Ovary (tissue), 10 donors: ENCODE measurements around the gene ZMAT3. TPM values are rescaled to one million over a fixed set of nuclear protein-coding genes. Genes with fewer than 3 reads are reported as not detected.
A peak's percentile ranks its signal among the peaks of the same experiment; 100 is the strongest.
"Not testable (repeated sequence)": the region's sequence is repeated elsewhere in the genome, so short reads cannot be mapped to it uniquely, and the experiment has no call there.

ENCODE experiments used
- DNase-seq, 5 donors: peaks; one replicate each; pipeline ENCODE4 v3.0.0-alpha.2; 2019 to 2020
- H3K27ac ChIP-seq, 2 donors: fragments of 200-600 bp; one replicate each; pipeline versions ENCODE4 v1.5.1 to v1.8.0; 2019 to 2022
- H3K27me3 ChIP-seq: fragments of 200-600 bp; one replicate; pipeline ENCODE4 v1.8.0; 2022
- H3K36me3 ChIP-seq: fragments of 200-600 bp; sonication (generic); one replicate; pipeline ENCODE4 v1.5.1; 2019
- H3K4me1 ChIP-seq: one replicate; pipeline ENCODE4 v1.8.1; 2013; ENCODE audit warnings: mild to moderate bottlenecking, moderate library complexity; ENCODE audit not compliant: insufficient read depth
- H3K4me3 ChIP-seq: fragments of 200-600 bp; sonication (generic); one replicate; pipeline ENCODE4 v1.5.1; 2017
- H3K9me3 ChIP-seq, 2 donors: fragments of 200-600 bp in 1 of 2; sonication (generic) in 1 of 2; one replicate each; pipeline versions ENCODE4 v1.5.1 to v1.8.1; 2013 to 2019; ENCODE audit warnings: mild to moderate bottlenecking in 1 of 2, moderate library complexity in 1 of 2
- EP300 ChIP-seq: sonication (generic); formaldehyde crosslinking; IDR thresholded peaks from one replicate; pipeline ENCODE4 v1.6.1; 2017; ENCODE audit warnings: antibody characterized with exemption
- POLR2A ChIP-seq: fragments of 450-650 bp; IDR thresholded peaks from one replicate; pipeline ENCODE4 v1.6.1; 2017; ENCODE audit warnings: antibody characterized with exemption, mild to moderate bottlenecking, moderate library complexity
- WGBS, 3 donors: extraction: QIAGEN DNeasy Blood & Tissue Kit in 1 of 3; methylation state at CpG; one replicate each; pipeline versions ENCODE4 v1.1.5 to v1.1.7; 2013 to 2017; 5-methylcytosine and 5-hydroxymethylcytosine counted together
- intact Hi-C, 4 donors: fragments of 100-400 bp; cut with DNase I; formaldehyde crosslinking; loops; one replicate each; pipeline versions ENCODE4 v1.11.0 to v1.15.1; 2022 to 2023
- long read RNA-seq, 3 donors: library from polyadenylated mRNA in 2 of 3; unstranded in 2 of 3; transcript quantifications; one replicate each; pipeline ENCODE4 v2.0.0 and lab custom pipeline, GENCODE V29; 2021 to 2026
- polyA plus RNA-seq, 2 donors: library from polyadenylated mRNA; stranded (reverse); fragments of 200-250 nt in 1 of 2; fragments of 350-450 nt in 1 of 2; fragmentation: Illumina TruSeq in 1 of 2; extraction: RNeasy Lipid Tissue Mini Kit (QIAGEN cat#74804) in 1 of 2; gene quantifications; one replicate each; pipeline ENCODE4 v1.2.3, GENCODE V29; 2013 to 2014
- total RNA-seq, 7 donors: library from RNA; depleted of rRNA in 2 of 7; stranded (reverse); fragments of >200 nt in 2 of 7; fragmentation: NEBNext Ultra II Directional in 3 of 7; extraction: Animal tissue kit (Norgen Biotek cat#: 25700) in 3 of 7; gene quantifications; one replicate each; pipeline versions ENCODE4 v1.1.0 to v1.2.4, GENCODE V29; 2016 to 2023
- TF ChIP-seq, protein P1 (sequence below), 3 donors: fragments of 450-650 bp in 2 of 3; fragments of 200-600 bp in 1 of 3; IDR thresholded peaks; one replicate each; pipeline versions ENCODE4 v1.5.1 to v1.8.0; 2016 to 2022; ENCODE audit warnings: antibody characterized with exemption in 3 of 3, mild to moderate bottlenecking in 1 of 3
- donor health status: DM: no; HTN: no; CAD: no; lungs with moderate emphysema.
- donor health status: DM: no; HTN: no; CAD: no.
- donor health status: Bipolar disorder and iron deficiency.
- donor health status: DM: yes; HTN: yes; CAD: no.
- donor health status: DM: no; HTN: no; CAD: no.
- donor health status: DM: yes; HTN: yes; CAD: no.

ZMAT3 gene, protein sequence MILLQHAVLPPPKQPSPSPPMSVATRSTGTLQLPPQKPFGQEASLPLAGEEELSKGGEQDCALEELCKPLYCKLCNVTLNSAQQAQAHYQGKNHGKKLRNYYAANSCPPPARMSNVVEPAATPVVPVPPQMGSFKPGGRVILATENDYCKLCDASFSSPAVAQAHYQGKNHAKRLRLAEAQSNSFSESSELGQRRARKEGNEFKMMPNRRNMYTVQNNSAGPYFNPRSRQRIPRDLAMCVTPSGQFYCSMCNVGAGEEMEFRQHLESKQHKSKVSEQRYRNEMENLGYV
- total RNA-seq (10 to 100 TPM in 5 of 7 donors, 1 to 10 TPM in 2; 6.7 to 15.4 (median 14.0) TPM), polyA plus RNA-seq (1 to 10 TPM; 1.4 to 6.6 TPM)
- long read RNA-seq, donor 1, partial matches to known transcripts: 7 of 8 reads
- long read RNA-seq, donor 1, other reads (novel, unspliced or antisense): 1 of 8 reads
- long read RNA-seq, donor 2, partial matches to known transcripts: 0 of 1 reads
- long read RNA-seq, donor 2, other reads (novel, unspliced or antisense): 0 of 1 reads
- long read RNA-seq, donor 3, full-length matches to known transcripts: 5 of 21 reads
- long read RNA-seq, donor 3, partial matches to known transcripts: 4 of 21 reads
- long read RNA-seq, donor 3, other reads (novel, unspliced or antisense): 12 of 21 reads

DNA sequence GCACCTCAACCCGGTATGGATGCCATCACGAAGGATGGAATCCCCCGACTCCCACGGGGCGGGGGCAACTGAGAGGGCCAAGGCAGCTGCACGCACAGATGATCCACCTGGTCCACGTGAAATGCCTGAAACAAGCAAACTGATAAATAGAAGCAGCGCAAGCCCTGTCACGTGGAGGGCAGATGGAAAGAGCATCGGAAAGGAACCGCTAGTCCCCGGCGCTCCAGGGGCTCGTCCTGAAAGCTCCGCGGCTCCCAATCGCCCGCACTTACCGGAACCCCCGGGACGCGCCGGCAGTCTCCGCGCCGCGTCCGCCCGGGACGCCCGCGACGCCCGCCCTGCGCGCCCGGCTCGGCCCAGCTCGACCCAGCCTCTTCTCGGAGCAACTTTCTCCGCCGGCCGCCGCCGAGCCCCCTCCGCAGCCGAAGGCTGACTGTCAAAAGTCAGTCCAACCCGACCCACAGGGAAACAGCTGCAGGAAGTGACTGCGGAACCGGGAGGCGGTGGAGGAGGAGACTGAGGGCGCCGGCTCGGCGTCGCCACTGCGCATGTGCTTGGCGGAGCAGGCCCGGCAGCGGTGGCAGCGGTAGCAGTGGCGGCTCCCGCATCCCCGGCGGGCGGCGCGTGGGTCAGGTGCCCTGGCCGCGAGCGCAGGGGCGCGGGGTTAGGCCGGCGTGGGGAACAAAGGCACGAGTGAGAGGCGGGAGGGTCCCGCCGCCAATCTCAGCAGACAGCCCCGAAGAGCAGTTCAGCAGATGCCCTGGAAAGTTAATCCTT, at the start of gene ZMAT3:
TSS of gene ZMAT3 (minus strand) at position 487 of the 777 bp plus-strand sequence. CDS start 4,057 bp downstream, outside the sequence.
- Histone ChIP-seq H3K27ac (peak within 1 kb of the TSS; percentile 70 to 78), H3K4me3 (peak within 1 kb of the TSS; percentile 75), H3K9me3 (no peaks in the 10 kb centered on the region), H3K4me1 (no peaks in the 10 kb centered on the region), H3K36me3 (no peaks in the 10 kb centered on the region), H3K27me3 (no peaks in the 10 kb centered on the region)
- peak; percentile 81 to 88 (median 85) for DNase-seq
- intact Hi-C loops: no loop called here
- peak; percentile 28 for TF ChIP-seq POLR2A
- TF ChIP-seq, protein P1, sequence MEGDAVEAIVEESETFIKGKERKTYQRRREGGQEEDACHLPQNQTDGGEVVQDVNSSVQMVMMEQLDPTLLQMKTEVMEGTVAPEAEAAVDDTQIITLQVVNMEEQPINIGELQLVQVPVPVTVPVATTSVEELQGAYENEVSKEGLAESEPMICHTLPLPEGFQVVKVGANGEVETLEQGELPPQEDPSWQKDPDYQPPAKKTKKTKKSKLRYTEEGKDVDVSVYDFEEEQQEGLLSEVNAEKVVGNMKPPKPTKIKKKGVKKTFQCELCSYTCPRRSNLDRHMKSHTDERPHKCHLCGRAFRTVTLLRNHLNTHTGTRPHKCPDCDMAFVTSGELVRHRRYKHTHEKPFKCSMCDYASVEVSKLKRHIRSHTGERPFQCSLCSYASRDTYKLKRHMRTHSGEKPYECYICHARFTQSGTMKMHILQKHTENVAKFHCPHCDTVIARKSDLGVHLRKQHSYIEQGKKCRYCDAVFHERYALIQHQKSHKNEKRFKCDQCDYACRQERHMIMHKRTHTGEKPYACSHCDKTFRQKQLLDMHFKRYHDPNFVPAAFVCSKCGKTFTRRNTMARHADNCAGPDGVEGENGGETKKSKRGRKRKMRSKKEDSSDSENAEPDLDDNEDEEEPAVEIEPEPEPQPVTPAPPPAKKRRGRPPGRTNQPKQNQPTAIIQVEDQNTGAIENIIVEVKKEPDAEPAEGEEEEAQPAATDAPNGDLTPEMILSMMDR (IDR thresholded peaks at IDR 0.05): no peak
- 0 to 1% (median 1%) methylated on average over 63 to 80 of the region's 80 CpGs for WGBS, 3 donors

DNA sequence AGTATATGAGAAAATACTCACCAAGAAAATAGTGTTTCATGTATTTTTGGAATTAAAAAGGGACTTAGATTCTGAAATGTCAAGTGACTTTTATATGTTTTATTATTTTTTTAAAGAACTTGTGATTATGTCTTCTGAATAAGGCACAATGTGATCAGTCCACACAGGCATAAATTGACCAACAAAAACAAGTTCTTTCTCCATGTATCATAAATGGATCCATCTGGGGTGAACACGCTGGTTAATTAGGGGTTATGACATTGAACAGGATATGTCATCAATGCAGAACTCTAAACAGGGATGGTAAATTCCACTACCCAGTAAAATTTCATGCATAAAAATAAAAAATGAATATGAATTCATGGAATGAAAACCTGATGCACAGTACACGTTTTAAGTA, 45.2 kb upstream of the ZMAT3 start:
- Histone ChIP-seq H3K27ac (no peak overlapping the region), H3K4me3 (no peak overlapping the region), H3K27me3 (no peaks in the 10 kb centered on the region), H3K4me1 (no peaks in the 10 kb centered on the region), H3K36me3 (no peaks in the 10 kb centered on the region), H3K9me3 (no peaks in the 10 kb centered on the region)
- WGBS, 3 donors: 58 to 67% (median 62%) methylated on average over 2 of the region's 2 CpGs
- TF ChIP-seq, protein P1 (IDR thresholded peaks at IDR 0.05): no peak
- no peak for TF ChIP-seq POLR2A
- TF ChIP-seq EP300: no peak
- intact Hi-C loops: no loop called here
- DNase-seq: no peak

DNA sequence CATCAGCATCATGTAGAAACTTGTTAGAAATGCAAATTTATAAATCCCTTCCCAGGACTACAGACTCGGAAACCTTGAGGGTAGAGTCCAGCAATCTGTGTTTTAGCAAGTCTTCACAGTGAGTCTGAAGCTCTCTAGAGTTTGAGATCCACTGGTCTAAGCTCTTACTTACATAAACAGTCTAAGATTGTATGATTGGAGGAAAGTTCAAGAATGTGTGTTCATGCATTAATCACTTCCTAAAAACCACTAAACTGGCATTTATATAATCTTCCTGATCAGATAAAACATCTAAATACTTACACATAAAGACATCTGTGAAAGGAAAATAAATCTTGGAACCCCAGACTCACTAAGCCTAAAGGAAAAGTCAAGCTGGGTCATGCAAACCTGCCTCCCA, 43.8 kb upstream of the ZMAT3 start:
- DNase-seq, H3K27me3 ChIP-seq, H3K4me1 ChIP-seq, H3K9me3 ChIP-seq, H3K4me3 ChIP-seq, H3K27ac ChIP-seq, H3K36me3 ChIP-seq: not testable (repeated sequence)
- WGBS, 3 donors: 36 to 46% (median 44%) methylated on average over 1 of the region's 1 CpG
- intact Hi-C loops: loop anchor here in 1 of 4 donors (2.0 kb wide), 1 partner anchor 21 kb away; no protein-coding TSS in a partner anchor

DNA sequence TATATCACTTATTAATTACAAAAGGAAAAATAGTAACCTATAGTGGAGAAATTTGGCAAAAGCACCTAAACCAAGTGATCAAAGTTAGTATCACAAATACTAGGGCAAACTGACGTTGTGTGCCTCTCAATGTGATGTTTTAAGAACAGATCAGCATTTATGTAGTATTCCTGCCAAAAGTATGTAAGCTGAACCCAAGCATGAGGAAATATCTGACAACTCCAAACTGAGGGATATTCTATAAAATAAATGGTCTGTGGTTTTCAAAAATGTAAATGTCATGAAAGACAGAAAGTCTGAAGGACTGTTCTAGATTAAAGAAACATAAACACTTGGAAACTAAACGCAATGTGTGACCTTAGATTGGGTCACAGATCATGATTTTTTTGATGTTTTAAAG, 42.3 kb upstream of the ZMAT3 start:
- no peak overlapping the region for H3K4me3 ChIP-seq
- H3K4me1 ChIP-seq: no peaks in the 10 kb centered on the region
- DNase-seq: no peak
- no peaks in the 10 kb centered on the region for H3K27me3 ChIP-seq
- TF ChIP-seq EP300: no peak
- TF ChIP-seq POLR2A: no peak
- TF ChIP-seq, protein P1 (IDR thresholded peaks at IDR 0.05): no peak
- intact Hi-C loops: loop anchor here in 1 of 4 donors (2.0 kb wide), 1 partner anchor 23 kb away; no protein-coding TSS in a partner anchor
- 10 to 39% (median 17%) methylated on average over 2 of the region's 2 CpGs for WGBS, 3 donors
- H3K9me3 ChIP-seq: no peaks in the 10 kb centered on the region
- H3K36me3 ChIP-seq: no peaks in the 10 kb centered on the region
- H3K27ac ChIP-seq: no peak overlapping the region
